Pulmonary artery endothelial cell (primary cell): ENCODE data around the gene PPP2CA. TPM values are rescaled to one million over a fixed set of nuclear protein-coding genes. Genes with fewer than 3 reads are reported as not detected.
"Not testable (repeated sequence)": the region's sequence is repeated elsewhere in the genome, so short reads cannot be mapped to it uniquely, and the experiment has no call there.

Experiments used
- DNase-seq: peaks from one replicate; pipeline ENCODE4 v3.0.0-alpha.2; 2011; ENCODE audit warnings: low read depth, low spot score
- total RNA-seq: library from RNA; depleted of rRNA; stranded (reverse); fragments of >200 nt; gene quantifications from 2 replicates; pipeline ENCODE4 v1.2.3, GENCODE V29; 2014

Gene PPP2CA
- total RNA-seq, 1 donor from 2014 or later = 119 TPM

DNA sequence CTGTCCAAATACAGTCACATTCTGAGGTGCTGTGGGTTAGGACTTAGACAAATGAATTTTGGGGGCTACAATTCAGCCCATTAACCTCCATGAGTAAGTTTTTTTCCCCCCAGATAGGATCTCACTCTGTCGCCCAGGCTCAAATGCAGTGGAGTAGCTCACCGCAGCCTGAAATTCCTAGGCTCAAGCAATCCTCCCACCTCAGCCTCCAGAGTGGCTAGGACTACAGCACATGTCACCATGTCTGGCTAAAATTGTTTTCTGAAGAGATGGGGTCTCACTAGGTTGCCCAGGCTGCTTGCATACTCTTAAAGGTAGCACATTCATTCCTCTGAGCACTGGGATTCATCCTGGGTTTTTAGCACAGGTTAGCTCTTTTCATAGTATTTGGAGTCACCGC lies 22.2 kb downstream of the PPP2CA start:
- DNase-seq = no peak

DNA sequence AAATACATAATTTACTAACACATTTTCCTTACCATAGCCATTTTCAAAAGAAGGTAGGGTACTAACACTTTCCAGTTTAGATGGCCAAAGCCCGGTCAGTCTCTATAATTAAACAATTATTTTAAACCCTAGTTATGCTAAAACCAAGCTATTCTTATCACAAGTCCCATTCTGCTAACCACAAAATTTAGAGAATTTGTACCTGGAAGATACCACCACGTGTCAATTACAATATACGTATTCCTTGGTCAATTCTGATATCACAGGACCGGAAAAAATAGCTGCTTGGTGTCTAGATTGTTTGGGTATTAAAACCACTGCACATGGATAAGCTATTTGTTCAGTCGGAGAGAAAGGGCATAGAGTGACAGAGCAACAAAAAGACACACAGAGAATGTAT lies 30.2 kb downstream of the PPP2CA start:
- DNase-seq = no peak

DNA sequence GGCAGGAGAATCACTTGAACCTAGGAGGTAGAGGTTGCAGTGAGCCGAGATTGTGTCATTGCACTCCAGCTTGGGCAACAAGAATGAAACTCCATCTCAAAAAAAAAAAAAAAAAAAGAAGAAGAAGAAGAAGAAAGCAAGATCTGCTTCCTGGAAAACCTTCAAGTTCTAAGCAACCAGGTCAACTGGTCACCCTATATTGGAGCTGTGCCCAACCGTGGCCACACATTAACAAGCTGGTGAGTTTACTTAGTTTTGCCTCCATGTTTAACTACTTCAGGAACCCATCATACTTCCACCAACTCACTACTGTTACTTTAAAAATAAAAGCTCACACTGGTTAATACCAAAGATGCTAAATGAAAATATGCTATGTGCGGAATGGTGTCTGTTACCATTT lies 36.8 kb downstream of the PPP2CA start:
- DNase-seq = no peak

DNA sequence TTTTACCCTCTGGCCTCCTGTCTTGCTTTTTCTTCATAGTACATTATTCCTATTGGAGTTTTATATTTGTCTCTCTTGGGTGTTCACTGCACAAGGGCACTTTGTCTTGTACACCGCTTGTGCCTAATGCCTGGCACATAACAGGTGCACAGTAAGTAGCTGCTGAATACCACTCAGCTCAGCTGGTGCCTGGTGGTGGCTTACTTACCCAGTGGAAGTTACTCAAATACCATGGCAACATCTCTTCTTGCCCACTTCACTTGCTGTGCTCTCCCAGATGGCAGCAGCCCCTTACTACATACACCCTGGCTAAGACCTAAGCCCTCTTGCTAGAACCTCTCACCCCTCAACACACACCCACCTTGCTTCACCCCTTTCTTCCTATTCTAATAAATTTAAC lies 37.8 kb downstream of the PPP2CA start:
- no peak for DNase-seq

DNA sequence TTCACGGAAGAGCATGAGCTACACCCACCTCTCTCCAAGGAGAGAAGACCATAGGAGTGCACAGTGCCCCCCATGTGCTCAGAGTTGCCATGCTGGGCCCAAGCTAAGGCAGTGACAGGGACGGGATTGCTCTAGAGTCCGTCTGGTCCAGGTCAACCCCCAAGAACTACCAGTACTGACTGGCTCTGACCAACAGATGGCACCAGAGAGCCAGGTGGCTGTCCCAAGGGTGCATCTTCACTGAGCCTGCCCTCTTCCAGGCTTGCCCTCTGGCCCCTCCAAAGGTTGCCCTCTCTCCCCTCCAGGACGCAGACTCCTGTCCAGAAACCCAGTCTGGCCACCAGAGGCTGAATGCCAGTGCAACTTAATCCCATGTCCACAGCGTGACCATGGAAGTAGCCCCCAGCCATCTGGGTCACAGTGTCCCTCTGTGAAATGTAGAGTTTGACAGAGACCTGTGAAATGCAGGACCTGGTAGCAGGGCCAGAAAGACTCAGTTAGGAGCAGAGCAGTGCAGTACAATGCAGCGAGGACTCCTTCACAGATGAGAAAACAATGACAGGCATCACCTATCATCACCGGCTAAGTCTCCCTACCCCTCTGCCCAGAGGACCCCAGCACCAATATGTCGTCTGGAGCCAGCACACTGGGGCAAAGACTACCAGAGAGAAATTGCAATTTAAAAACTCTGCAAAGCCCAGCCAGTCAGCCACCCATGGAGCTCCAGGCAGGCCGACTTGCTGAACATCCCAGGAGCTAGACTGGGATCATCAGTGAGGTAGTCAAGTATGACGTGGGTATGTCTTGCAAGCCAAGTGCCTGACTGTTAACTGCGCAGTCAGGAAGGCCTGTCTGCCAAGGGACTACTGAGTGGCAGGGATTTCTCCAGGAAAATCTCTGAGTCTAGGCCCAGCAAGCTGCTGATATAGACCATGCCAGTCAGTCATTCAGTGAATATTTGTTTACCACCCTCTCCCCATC lies 41.4 kb downstream of the PPP2CA start:
- DNase-seq = no peak

DNA sequence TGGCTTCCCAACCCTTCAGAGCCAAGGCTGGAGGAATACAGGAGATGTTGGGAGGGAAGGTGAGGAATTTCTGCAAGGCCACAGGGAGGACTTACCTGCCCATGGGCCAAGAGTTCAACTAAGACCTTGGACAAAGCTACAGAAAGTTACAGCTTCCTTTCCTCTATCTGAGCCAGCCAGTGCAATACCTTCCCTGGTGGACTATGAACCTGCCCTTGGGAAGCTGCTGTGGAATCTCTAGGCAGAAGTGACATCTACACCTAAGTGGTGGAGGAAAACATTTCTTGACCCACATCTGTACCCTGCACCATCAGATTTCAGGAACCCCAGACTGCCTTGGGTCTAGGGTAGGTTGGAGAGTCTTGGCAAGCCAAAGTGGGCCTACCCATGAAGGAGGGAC lies 42.4 kb downstream of the PPP2CA start:
- DNase-seq = no peak

DNA sequence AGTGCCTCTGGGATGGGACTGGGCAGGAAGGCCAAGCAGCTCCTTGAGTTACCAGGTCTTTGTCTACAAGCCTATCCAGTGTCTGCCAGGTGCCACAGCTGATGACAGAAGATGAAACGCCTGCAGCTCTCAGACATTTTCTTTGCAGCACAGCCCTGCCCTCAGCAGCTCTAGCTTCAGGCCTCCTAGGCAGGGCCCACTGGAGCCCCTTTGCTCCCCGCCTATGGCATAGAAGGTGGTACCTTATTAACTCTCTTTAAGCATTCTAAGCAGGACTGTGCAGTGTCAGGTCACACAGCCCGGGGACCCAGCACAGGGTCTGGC lies 47.8 kb downstream of the PPP2CA start:
- no peak for DNase-seq

DNA sequence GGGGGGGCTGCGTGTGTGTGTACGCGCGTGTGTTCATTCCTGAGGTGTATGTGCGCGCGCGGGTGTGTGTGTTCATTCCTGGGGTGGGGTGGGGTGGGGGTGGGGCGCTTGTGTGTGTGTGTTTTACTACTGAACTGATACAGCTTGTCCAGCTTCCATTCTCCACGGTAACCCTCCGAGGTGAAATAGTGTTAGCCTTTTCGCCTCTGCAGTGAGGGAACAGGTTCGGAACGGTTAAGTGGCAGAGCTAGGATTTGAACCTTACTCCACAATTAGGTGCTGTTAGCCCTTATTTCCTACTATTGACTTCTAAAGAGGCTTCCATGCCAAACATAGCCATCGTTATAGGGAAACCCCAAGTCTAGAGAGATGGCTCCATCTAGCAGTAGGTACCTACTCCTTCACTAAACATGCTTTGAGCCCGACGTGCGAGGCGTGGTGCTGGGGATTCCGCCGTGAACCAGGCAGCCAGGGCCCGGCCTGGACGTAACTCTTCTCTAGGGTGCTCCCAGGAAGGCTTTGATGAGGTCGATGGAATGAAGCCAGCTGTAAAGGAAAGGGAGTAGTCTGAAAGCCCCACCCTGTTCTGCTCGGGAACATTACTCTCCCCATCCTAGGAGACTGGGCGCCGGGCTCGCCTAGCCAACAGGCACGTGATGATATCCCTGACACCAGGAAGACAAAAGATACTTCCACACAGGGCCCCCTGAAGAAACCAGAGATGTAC lies 48.3 kb downstream of the PPP2CA start:
- no peak for DNase-seq

DNA sequence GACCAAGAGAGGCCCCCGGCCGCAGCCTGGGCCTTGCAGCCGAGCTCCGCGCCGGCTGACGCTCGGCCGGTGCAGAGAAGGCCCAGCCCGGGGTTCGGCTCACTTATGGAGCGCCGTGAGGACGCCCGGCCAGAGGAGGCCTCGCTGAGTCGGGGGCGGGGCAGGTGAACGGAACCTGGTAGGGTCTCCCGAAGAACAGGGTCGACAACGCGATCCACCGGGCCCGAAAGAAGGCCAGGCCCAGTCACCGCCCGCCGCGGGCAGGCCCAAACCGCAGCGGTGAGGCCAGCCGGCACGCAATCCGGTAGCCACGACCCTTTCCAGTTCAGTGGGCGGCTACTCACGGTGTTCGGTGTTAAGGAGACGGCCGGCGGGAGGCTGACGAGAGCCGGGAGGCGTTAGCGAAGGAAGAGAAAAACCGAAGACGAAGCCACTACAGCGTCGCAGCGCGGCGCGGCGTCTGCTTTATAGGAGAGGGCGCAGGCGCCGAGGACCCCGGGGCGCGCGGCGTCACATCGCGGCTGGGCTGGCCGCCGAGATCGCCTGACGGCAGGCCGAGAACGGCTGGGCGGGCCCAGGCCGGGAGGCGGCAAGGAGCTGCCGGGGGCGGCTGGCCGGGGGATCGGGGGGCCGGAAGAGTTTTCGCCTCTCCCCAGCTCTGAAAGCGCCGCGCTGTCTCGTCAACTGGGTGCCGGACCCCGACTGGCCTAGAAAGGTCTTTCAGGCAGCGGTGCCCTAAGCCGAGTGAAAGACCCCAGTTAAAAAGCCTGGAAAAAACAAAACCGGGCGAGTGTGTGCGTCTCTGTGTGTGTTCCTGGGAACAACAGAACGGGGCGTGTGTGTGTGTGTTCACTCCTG lies 49.1 kb downstream of the PPP2CA start, which contains the start of gene SKP1:
SKP1 (minus strand) TSS at position 440 of the 858 bp plus-strand sequence. CDS start 2,928 bp downstream, outside the sequence.
- peak; percentile 43 for DNase-seq

DNA sequence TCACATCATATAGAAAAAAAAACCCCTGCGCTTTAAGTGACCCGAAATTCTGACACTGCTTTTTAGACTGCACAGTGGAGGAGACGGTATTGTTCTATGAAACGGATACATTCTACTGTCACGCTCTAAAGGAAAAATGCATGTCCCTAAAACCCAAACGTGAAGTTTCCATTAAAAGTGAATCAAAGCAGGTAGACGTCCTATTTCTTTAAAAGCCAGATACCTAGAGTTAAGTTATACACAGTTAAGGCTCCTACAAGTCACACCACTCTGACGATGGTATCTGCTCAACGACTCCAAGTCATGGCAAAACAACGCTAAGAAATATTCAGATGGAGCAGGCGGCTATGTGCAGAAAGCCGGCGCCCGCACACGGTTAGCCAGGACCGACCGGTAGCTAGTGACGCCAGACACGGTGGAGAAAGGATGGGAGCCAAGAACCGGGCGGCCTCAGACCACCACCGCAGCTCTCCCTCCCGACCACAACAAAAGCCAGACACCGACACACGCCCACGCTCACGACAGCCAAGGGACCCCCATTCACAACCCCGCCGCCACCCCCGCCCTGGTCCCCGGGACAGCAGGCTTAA lies 49.9 kb downstream of the PPP2CA start:
- no peak for DNase-seq

DNA sequence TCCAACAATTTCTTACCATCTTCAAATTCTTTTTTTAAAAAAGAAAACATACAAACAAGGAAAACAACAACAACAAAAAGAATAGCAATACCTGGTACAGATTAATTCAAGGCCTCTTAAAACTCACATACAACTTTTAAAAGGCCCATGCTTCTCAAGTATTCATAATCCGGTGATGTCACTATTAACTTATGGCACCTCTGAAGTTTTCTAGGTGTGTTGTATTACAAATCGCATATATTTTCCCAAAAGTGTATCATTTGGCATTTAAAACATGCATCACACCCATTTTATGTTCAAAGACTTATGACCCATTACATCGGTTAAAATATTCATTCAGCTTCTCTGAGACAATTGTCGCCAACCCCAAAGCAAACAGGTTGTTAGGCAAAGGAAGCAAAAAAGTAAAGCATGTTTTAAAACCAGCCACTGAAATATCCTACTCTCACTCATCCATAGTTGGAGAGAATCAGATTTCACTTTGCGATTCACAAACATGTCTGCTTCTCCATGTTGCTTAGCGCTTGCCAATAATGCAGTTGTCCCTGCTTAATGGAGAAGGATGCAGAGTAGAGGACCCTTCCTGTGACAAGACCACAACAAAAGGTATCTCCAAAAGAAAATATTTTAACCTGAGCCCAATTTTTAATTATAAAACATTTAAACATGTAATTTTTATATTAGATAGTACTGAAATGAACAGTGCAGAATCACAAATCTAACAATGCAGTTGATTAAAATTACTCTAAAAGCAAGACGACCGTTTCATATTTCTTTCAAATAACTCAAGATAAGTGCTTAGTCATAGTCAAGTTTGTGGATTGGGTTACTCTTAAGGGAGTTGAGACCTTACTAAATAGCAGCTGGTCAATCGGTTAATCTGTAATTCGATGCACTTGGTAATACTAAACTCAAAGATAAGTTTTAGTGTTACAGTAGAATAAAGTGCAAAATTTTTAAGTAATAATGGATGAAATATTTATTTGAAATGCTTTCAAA lies 50.7 kb downstream of the PPP2CA start:
- no peak for DNase-seq

DNA sequence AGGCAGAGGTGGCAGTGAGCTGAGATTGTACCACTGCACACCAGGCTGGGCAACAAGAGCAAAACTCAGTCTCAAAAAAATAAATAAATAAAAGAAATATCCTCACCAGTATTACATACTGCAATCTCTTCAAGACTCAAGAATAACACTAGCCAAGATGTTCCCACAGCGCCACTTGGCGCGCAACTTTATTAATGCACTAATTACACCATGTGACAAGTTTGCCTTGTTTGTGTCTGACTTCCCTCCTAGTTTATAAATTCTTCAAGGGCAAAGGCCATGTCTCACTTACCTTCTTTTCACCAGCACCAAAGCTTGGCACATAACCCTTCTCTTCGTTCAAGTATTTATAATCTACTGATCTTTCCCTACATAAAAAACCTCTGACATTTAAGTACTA lies 53.9 kb downstream of the PPP2CA start:
- DNase-seq = no peak

DNA sequence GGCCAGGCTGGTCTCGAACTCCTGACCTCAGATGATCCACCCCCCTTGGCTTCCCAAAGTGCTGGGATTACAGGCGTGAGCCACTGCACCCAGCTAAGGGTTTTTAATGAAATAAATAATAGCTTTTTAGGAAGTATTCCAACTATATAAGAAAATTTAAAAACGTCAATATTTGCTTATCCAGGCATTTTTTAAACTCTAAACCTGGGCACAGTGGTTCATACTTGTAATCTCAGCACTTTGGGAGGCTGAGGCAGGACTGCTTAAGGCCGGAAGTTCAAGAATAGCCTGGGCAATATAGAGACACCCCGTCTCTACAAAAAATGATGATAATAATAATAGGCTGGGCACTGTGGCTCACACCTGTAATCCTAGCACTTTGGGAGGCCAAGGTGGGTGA lies 63.3 kb downstream of the PPP2CA start:
- DNase-seq = no peak

DNA sequence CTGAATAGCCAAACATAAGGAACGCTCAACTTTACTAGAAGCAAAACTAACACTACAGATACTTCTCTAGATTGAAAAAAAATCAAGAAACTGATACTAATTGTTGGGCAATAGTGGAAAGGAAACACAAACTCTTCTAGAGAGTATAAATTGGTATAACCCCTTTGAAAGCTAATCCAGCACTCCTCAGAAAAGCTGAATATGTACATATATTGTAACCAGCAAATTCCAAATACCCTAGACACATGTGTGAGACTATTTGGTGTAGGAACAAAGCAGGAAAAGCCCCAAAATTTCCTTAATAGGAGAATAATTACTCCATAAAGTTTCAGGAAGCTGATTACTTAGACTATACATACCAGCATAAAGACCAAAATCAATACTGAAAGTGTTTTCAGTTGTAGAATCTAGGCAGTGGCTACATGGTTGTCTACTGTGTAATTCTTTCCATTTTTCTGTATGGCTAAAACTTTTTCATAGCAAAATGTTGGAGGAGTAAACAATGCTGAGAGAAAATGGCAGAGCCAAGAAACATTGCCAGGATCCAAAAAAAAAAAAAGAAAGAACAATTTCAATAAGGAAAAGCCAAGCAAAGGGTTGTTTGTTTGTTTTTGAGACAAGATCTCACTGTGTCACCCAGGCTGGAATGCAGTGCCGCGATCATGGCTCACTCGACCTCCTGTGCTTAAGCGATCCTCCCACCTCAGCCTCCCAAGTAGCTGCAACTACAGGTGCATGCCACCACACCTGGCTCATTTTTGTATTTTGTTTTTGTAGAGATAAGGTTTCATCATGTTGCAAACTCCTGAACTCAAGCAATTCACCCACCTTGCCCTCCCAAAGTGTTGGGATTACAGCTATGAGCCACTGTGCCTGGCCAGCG lies 64.1 kb downstream of the PPP2CA start:
- no peak for DNase-seq

DNA sequence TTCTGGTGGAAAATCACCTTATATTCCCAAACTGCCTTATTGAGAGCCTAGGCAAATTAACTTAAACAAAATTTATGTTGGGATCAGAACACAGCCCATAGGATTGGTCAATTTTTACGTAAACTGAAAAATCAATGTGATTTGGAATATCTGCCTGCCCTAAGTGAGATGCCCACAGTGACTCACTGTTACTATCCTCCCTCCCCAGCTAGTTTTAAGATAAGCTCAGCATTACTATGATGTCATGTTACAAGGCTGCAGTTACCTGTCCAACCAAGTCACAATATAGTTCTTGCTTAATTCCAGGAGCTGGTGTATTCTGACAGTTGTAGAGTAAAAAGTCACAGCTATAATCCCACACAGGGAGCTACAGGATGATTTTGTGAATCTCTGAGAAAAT lies 72.2 kb downstream of the PPP2CA start:
- DNase-seq = no peak

DNA sequence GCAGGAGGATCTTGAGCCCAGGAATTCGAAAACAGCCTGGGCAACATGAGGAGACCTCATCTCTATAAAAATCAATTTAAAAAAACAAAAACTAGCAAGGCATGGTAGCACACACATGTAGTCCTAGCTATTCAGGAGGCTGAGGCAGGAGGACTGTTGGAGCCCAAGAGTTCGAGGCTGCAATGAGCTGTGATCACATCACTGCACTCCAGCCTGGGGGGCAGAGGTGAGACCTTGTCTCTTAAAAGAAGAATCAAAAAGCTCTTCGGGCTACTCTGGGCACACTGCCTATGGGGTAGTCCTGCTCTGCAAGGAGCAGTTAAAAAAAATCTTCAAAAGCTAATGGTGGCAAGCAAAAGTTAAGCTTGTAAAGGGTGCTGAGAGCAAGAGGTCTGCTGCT lies 72.6 kb downstream of the PPP2CA start:
- DNase-seq = no peak

DNA sequence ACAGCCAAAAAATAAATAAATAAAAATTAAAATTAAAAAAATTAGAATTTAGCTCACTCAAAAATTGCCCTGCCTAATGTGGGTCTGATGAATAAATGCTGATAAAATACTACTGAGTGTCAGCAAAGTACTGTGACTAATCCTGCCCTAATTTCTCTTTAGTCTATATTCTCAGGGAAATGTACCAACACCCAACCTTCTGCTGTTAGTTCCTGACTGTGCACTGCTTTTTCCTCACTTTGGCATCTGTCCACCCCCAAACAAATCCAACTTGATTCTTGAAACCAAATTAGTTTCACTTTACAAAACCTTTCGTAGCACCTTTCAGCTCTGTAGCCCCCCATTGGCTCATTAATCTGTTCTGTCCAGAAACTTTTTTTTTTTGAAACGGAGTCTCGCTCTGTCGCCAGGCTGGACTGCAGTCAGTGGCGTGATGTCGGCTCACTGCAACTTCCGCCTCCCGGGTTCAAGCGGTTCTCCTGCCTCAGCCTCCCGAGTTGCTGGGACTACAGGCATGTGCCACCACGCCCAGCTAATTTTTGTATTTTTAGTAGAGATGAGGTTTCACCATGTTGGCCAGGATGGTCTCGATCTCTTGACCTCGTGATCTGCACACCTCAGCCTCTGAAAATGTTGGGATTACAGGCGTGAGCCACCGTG lies 73.6 kb downstream of the PPP2CA start:
- DNase-seq = not testable (repeated sequence)

DNA sequence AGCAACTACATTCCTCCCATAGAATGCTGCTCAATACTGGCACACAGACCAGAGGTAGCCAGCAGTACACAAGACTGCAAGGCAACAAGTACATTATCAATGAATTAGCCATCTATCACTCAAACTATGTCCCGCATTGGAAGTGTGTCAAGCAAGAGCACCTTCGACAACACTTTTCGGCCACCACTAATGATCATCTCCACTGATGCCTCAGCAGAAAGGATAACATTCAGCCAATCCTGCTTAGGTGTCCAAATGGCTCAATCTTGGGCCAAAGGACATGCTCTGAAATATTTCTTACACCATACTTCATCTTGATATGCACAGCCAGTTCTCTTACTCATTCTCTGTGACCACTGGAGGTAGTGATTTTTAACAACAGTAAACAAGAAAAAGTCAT lies 74.2 kb downstream of the PPP2CA start:
- no peak for DNase-seq
